Urinary bladder (tissue), 4 donors: ENCODE measurements around the gene IL3RA. TPM values are rescaled to one million over a fixed set of nuclear protein-coding genes. Genes with fewer than 3 reads are reported as not detected.

ENCODE experiments used
- DNase-seq: peaks from one replicate; pipeline ENCODE4 v3.0.0-alpha.2; 2015; ENCODE audit errors: extremely low spot score
- H3K27ac ChIP-seq: one replicate; pipeline ENCODE4 v1.5.1; 2013; ENCODE audit warnings: low read depth, mild to moderate bottlenecking, moderate library complexity
- H3K36me3 ChIP-seq: one replicate; pipeline ENCODE4 v1.6.1; 2013; ENCODE audit warnings: mild to moderate bottlenecking, moderate library complexity; ENCODE audit not compliant: insufficient read depth
- H3K4me1 ChIP-seq: one replicate; pipeline ENCODE4 v1.6.1; 2013; ENCODE audit warnings: mild to moderate bottlenecking, moderate library complexity; ENCODE audit not compliant: insufficient read depth
- H3K4me3 ChIP-seq: one replicate; pipeline ENCODE4 v1.5.1; 2013; ENCODE audit warnings: low read depth, low read length
- WGBS: extraction: QIAGEN DNeasy Blood & Tissue Kit; methylation state at CpG from one replicate; pipeline ENCODE4 v1.1.7; 2013; 5-methylcytosine and 5-hydroxymethylcytosine counted together
- polyA plus RNA-seq: library from polyadenylated mRNA; stranded (reverse); fragments of 200-250 nt; gene quantifications from one replicate; pipeline ENCODE4 v1.2.3, GENCODE V29; 2013
- total RNA-seq: library from RNA; depleted of rRNA; stranded (reverse); fragments of >200 nt; gene quantifications from one replicate; pipeline ENCODE4 v1.2.3, GENCODE V29; 2014
- donor health status: healthy with polysubstance abuse.
- donor health status: healthy.

The IL3RA gene
- total and polyA plus RNA-seq, 2 donors, result 2.5 to 16.7 TPM

GRCh38 chrX:1380672-1381233 lies 44.2 kb downstream of the IL3RA start:
- Histone ChIP-seq H3K27ac (no peak overlapping the region), H3K4me3 (no peak overlapping the region), H3K36me3 (no peaks in the 10 kb centered on the region), H3K4me1 (no peaks in the 10 kb centered on the region)
- 65% methylated on average over 20 of the region's 20 CpGs for WGBS
- DNase-seq, result no peak

DNA sequence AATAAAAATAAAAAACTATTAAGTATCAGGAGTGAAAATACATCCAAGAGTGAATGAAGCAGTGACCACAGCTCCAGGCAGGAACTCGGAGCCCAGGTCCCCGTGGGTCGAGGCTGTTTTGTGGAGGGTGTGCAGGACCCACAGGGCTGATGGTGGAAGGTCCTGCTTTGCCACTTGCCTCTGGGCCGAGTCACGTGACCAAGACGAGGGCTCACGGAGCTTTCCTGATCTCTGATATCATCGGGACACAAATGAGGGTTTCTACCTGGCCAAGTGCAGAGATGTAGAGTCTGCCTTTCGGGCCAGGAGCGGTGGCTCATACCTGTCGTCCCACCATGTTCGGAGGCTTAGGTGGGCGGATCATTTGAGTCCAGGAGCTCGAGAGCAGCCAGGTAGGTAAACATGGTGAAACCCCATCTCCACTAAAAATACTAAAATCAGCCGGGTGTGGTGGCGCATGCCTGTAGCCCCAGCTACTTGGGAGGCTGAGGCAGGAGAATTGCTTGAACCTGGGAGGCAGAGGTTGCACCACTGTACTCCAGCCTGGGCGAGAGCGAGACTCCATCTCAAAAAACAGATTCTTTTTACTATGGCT lies 48.2 kb downstream of the IL3RA start:
- Histone ChIP-seq H3K4me1 (no peaks in the 10 kb centered on the region), H3K36me3 (peaks cover 12% of the 10 kb centered on the region), H3K4me3 (no peak overlapping the region), H3K27ac (no peak overlapping the region)
- no peak for DNase-seq
- 94% methylated on average over 18 of the region's 18 CpGs for WGBS

DNA sequence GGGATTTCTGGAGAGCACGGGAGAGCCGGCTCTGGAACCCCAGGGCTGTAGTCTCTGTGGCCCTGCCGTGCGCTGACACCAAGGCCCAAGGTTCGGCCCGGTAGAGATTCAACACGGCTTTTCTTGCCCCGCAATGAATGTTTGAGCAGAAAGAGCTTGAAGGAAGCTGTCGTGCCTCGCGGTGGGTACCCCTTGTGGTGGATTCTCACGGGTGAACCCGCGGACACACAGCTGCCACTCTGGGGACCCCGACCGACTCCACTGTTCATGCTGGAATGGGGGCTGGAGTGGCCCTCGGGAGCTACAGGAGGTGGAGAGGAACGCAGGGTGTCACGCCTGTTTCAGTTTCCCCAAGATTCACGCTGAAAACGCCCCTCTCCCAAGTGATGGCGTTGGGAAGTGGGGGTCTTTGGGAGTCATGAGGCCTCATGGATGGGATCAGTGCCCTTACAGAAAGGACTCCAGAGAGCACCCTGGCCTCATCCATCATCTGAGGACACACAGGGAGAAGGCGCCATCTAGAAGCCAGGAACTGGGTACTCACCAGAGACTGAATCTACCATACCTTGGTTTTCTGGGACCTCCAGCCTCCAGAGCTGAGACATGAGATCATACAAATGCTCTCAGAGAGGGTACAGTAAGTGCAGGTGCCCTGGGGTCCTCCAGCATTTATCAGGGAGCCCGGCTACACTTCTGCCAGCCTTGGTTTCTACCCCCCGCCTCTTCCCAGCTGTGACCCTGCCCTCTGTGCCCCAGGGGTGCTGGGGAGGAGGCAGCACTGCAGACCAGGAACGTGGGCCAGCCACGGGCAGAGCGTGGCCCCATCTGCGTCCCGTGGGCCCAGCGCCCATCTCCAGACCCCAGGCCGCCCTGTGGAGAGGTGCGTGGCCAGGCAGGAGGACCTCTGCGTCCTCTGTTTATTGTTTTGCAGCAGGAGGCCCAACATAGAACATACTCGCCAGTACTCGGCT lies 49.0 kb downstream of the IL3RA start:
- WGBS, result 95% methylated on average over 36 of the region's 36 CpGs

DNA sequence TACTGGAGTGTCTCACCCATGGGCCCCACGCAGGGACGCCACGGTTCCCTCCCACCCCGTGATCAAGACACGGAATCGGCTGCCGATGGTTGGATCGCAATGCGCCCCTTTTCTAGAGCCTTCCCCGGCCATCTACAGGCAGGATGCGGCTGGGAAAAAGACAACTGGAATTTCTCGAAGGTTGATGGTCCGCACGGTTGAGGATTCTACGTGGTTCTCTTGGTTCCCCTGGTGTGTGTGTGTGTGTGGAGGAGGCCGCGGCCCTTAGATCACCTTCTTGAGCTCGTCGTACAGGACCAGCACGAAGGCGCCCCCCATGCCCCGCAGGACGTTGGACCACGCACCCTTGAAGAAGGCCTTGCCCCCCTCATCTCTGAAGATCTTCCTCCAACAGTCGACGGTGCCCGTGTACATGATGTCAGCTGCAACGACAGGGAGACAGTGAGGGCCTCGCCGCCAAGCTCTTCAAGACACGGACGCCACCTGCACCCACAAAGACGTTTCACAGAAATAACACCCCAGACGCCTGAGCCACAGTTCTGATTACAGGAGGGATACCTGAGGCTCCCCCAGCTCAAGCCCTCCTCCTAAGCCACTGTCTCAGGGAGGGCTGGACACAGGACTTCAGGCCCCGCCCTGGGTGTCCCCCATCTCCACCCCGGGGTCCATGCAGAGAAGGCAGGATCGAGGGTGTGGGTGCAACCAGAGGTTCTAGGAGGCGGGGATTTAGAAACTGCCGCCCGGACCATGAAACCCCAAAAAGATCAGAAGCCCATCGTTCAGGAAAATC lies 49.9 kb downstream of the IL3RA start:
- DNase-seq, result no peak
- no peak overlapping the region for H3K27ac ChIP-seq
- WGBS, result 95% methylated on average over 41 of the region's 41 CpGs
- H3K4me1 ChIP-seq, result no peaks in the 10 kb centered on the region
- H3K4me3 ChIP-seq, result no peak overlapping the region
- peaks cover 12% of the 10 kb centered on the region for H3K36me3 ChIP-seq

More for the DNA sequence above, 49.0 kb downstream of the IL3RA start:
- Histone ChIP-seq H3K4me3 (no peak overlapping the region), H3K36me3 (peaks cover 12% of the 10 kb centered on the region), H3K4me1 (no peaks in the 10 kb centered on the region), H3K27ac (no peak overlapping the region)
- no peak for DNase-seq

- H3K4me1 ChIP-seq, result no peaks in the 10 kb centered on the region
- H3K4me3 ChIP-seq, result no peak overlapping the region
- no peak for DNase-seq
- H3K27ac ChIP-seq, result no peak overlapping the region
- WGBS, result 93% methylated on average over 43 of the region's 43 CpGs
- H3K36me3 ChIP-seq, result peaks cover 12% of the 10 kb centered on the region
Observed at GRCh38 chrX:1387141-1387776, 50.7 kb downstream of the IL3RA start.

- Histone ChIP-seq H3K36me3 (peaks cover 12% of the 10 kb centered on the region), H3K4me1 (no peaks in the 10 kb centered on the region), H3K4me3 (no peak overlapping the region), H3K27ac (no peak overlapping the region)
- 93% methylated on average over 4 of the region's 4 CpGs for WGBS
- no peak for DNase-seq
Observed at GRCh38 chrX:1388651-1389050, 52.1 kb downstream of the IL3RA start.

GRCh38 chrX:1389181-1389992 lies 52.8 kb downstream of the IL3RA start:
- no peak overlapping the region for H3K4me3 ChIP-seq
- DNase-seq, result no peak
- H3K27ac ChIP-seq, result no peak overlapping the region
- no peaks in the 10 kb centered on the region for H3K4me1 ChIP-seq
- peaks cover 12% of the 10 kb centered on the region for H3K36me3 ChIP-seq
- 92% methylated on average over 51 of the region's 51 CpGs for WGBS

DNA sequence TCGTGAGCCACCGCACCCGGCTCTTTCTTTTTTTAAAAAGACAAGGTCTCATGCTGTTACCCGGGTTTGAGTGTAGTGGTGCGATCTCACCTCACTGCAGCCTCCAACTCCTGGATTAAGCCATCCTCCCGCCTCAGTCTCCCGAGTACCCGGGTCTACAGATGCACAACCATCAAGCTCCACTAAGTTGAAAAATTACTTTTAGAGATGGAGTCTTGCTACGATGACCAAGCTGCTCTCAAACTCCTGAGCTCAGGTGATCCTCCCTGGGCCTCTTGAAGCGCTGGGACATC lies 53.4 kb downstream of the IL3RA start:
- WGBS, result 94% methylated on average over 10 of the region's 10 CpGs
- Histone ChIP-seq H3K4me3 (no peak overlapping the region), H3K4me1 (no peaks in the 10 kb centered on the region), H3K27ac (no peak overlapping the region), H3K36me3 (peaks cover 12% of the 10 kb centered on the region)
- no peak for DNase-seq

DNA sequence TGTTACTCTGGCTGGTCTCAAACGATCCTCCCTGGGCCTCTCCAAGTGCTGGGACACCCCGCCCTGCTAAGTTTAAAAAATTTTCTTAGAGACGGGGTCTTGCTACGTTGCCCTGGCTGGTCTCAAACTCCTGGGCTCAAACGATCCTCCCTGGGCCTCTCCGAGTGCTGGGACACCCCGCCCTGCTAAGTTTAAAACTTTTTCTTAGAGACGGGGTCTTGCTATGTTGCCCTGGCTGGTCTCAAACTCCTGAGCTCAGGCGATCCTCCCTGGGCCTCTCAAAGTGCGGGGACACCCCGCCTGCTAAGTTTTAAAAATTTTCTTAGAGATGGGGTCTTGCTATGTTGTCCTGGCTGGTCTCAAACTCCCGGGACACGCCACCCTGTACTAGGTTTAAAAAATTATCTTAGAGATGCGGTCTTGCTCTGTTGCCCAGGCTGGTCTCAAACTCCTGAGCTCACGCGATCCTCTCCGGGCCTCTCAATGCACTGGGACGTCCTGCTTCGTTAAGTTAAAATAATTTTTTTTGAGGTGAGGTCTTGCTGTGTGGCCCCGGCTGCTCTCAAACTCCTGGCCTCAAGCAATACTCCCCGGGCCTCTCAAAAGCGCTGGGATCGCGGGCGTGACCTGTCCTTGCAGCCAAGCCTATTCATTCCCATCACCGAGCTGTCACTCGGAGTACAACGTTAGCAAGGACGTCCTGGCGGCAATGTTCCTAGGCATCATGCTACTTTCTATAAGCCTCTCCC lies 54.2 kb downstream of the IL3RA start:
- Histone ChIP-seq H3K36me3 (peaks cover 12% of the 10 kb centered on the region), H3K27ac (no peak overlapping the region), H3K4me3 (peak overlapping the region; percentile 86), H3K4me1 (no peaks in the 10 kb centered on the region)
- 52% methylated on average over 30 of the region's 30 CpGs for WGBS
- no peak for DNase-seq

DNA sequence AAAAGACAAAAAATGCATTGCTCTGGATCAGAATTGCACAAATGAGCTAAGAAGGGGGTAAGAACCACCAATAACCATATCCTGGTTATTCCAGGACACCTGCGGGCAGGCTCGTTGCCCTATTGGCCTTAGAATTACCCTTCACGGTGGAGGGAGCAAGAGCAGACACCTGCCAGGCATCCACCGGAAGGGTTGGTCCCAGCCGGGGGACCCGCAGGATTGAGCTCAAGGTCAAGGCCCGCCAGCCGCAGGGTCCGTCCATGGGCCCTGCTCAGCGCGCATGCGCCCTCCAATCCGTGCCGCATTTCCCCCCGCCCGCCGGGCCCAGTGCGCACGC lies 54.8 kb downstream of the IL3RA start:
- Histone ChIP-seq H3K4me3 (peak overlapping the region; percentile 86), H3K36me3 (peaks cover 9% of the 10 kb centered on the region), H3K4me1 (no peaks in the 10 kb centered on the region), H3K27ac (no peak overlapping the region)
- DNase-seq, result peak; percentile 57
- under 1% methylated on average over 19 of the region's 19 CpGs for WGBS

DNA sequence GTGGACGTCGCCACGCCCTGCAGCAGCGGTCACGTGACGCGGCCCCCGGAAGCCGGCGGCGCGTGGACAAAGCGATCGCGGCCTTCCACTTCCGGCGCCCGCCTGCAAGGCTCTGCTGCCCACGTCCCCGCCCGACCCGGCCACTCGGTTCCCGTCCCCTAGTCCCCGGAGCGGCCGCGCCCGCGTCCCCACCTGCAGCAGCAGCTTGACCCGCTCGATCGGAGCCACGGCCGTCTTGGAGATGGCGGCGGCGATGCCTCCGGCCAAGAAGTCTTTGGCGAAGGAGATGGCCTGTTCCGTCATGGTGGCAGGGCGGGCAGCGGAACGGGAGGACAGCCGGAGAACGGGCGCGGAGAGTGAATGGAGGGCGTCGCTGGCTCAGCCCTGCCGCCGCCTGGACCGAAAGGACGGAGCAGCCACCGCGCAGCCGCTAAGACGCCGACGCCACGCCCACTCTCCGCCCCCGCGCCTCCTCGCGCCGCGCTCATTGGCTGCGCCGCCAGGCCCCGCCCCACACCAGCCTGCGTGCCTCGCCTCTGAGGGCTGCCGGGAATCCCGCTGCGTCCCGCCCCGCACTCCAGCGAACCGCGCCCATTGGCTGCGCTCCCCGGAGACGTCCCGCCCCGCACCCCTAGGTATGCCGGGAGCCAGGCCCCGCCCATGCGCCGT lies 55.3 kb downstream of the IL3RA start, which contains the start of gene SLC25A6:
Gene SLC25A6 (minus strand): TSS at position 407 of the 669 bp plus-strand sequence. CDS start 104 bp downstream, at position 303.
- under 1% methylated on average over 90 of the region's 90 CpGs for WGBS
- Histone ChIP-seq H3K4me3 (peak within 1 kb of the TSS; percentile 86), H3K36me3 (peaks cover 5% of the 10 kb centered on the region), H3K4me1 (no peaks in the 10 kb centered on the region), H3K27ac (peak within 1 kb of the TSS; percentile 97)
- DNase-seq, result peak; percentile 91
